Amniotic stem cell (primary cell): ENCODE measurements around the gene ALDH3B2.
"Not testable (repeated sequence)": the region's sequence is repeated elsewhere in the genome, so short reads cannot be mapped to it uniquely, and the experiment has no call there.

ENCODE experiments used
- DNase-seq: peaks from one replicate; lab custom pipeline; 2025; lab: John Stamatoyannopoulos, UW

The ALDH3B2 gene

GRCh38 chr11:67642173-67643120, 32.0 kb downstream of the ALDH3B2 start:
- DNase-seq = no peak

GRCh38 chr11:67641338-67642172, 32.9 kb downstream of the ALDH3B2 start:
- DNase-seq = no peak

- DNase-seq = no peak
Observed at GRCh38 chr11:67640758-67641337, 33.6 kb downstream of the ALDH3B2 start.

GRCh38 chr11:67640021-67640757, 34.2 kb downstream of the ALDH3B2 start:
- DNase-seq = no peak

- no peak for DNase-seq
Observed at GRCh38 chr11:67639438-67639859, 35.0 kb downstream of the ALDH3B2 start, which contains the start of gene TBX10. Gene TBX10, minus strand, starts transcription at chr11:67639763. Its CDS starts 291 bp downstream, at chr11:67639472.

- DNase-seq = no peak
Observed at GRCh38 chr11:67638535-67639437, 35.6 kb downstream of the ALDH3B2 start.

GRCh38 chr11:67637441-67637840, 37.0 kb downstream of the ALDH3B2 start:
- DNase-seq = not testable (repeated sequence)

GRCh38 chr11:67636962-67637361, 37.5 kb downstream of the ALDH3B2 start:
- DNase-seq = no peak

GRCh38 chr11:67635231-67635521, 39.2 kb downstream of the ALDH3B2 start:
- no peak for DNase-seq

GRCh38 chr11:67634366-67635230, 39.8 kb downstream of the ALDH3B2 start:
- DNase-seq = no peak

GRCh38 chr11:67633758-67634365, 40.6 kb downstream of the ALDH3B2 start:
- DNase-seq = no peak

- no peak for DNase-seq
Observed at GRCh38 chr11:67632982-67633755, 41.3 kb downstream of the ALDH3B2 start.

- DNase-seq = no peak
Observed at GRCh38 chr11:67632175-67632981, 42.0 kb downstream of the ALDH3B2 start.

GRCh38 chr11:67631853-67632174, 42.6 kb downstream of the ALDH3B2 start:
- no peak for DNase-seq

- DNase-seq = no peak
Observed at GRCh38 chr11:67631411-67631810, 43.0 kb downstream of the ALDH3B2 start.

GRCh38 chr11:67630943-67631331, 43.5 kb downstream of the ALDH3B2 start:
- DNase-seq = no peak

GRCh38 chr11:67630228-67630942, 44.0 kb downstream of the ALDH3B2 start:
- DNase-seq = peak; percentile 97
